BLaER1 treated with 17β-estradiol and CSF1 and Interleukin-3, amounts not matched to agents 10 nM and 100 nM (cell line): ENCODE data around the gene CYTH4.
A peak's percentile ranks its signal among the peaks of the same experiment; 100 is the strongest.

Experiments used
- H3K27ac ChIP-seq, 11 experiments: shearing (Covaris generic); formaldehyde crosslinking; 2 replicates each; pipeline ENCODE4 v1.8.1; 2022
- H3K27me3 ChIP-seq, 11 experiments: shearing (Covaris generic); formaldehyde crosslinking; 2 replicates each; pipeline ENCODE4 v1.8.1; 2022
- H3K36me3 ChIP-seq, 11 experiments: shearing (Covaris generic); formaldehyde crosslinking; 2 replicates each; pipeline ENCODE4 v1.8.1; 2022
- H3K4me1 ChIP-seq, 10 experiments: shearing (Covaris generic); formaldehyde crosslinking; 2 replicates each; pipeline ENCODE4 v1.8.1; 2022
- H3K4me2 ChIP-seq, 11 experiments: shearing (Covaris generic); formaldehyde crosslinking; 2 replicates each; pipeline ENCODE4 v1.8.1; 2022
- H3K4me3 ChIP-seq, 10 experiments: shearing (Covaris generic); formaldehyde crosslinking; 2 replicates each; pipeline ENCODE4 v1.8.1; 2022
- H3K9ac ChIP-seq, 11 experiments: shearing (Covaris generic); formaldehyde crosslinking; 2 replicates each; pipeline ENCODE4 v1.8.1; 2022
- H3K9me3 ChIP-seq, 11 experiments: shearing (Covaris generic); formaldehyde crosslinking; replicated peaks in 1 of 11; 2 replicates each; pipeline ENCODE4 v1.8.1; 2022
- H4K20me1 ChIP-seq, 11 experiments: shearing (Covaris generic); formaldehyde crosslinking; 2 replicates each; pipeline ENCODE4 v1.8.1; 2022
- Cebpa-rat ChIP-seq, 11 experiments: shearing (Covaris generic); IDR thresholded peaks; 2 replicates each; pipeline ENCODE4 v1.8.1; 2022

The CYTH4 gene

GRCh38 chr22:37344735-37345449 lies 62.6 kb downstream of the CYTH4 start:
- peaks cover 0 to 33% (median 29%) of the 10 kb centered on the region in 10 experiments; a peak in 18 of 20 replicates for H3K4me1 ChIP-seq
- no peak overlapping the region for H3K4me3 ChIP-seq
- H3K27me3 ChIP-seq, result peaks cover 0 to 10% (median 0%) of the 10 kb centered on the region in 11 experiments; a peak in 2 of 22 replicates
- H3K9me3 ChIP-seq, result no peaks in the 10 kb centered on the region
- TF ChIP-seq Cebpa-rat (IDR thresholded peaks at IDR 0.05), result no peak
- no peak overlapping the region for H3K9ac ChIP-seq
- peaks cover 0 to 36% (median 0%) of the 10 kb centered on the region in 11 experiments; a peak in 4 of 22 replicates for H4K20me1 ChIP-seq
- no peak overlapping the region for H3K4me2 ChIP-seq
- H3K27ac ChIP-seq, result no peak overlapping the region
- H3K36me3 ChIP-seq, result no peaks in the 10 kb centered on the region

GRCh38 chr22:37345863-37346504 lies 63.7 kb downstream of the CYTH4 start:
- H3K4me2 ChIP-seq, result no peak overlapping the region
- no peaks in the 10 kb centered on the region for H3K9me3 ChIP-seq
- H3K27ac ChIP-seq, result no peak overlapping the region
- no peak overlapping the region for H3K4me3 ChIP-seq
- no peak for TF ChIP-seq Cebpa-rat (IDR thresholded peaks at IDR 0.05)
- no peaks in the 10 kb centered on the region for H3K36me3 ChIP-seq
- peaks cover 0 to 43% (median 40%) of the 10 kb centered on the region in 10 experiments; a peak in 18 of 20 replicates for H3K4me1 ChIP-seq
- peaks cover 0 to 8% (median 0%) of the 10 kb centered on the region in 11 experiments; a peak in 2 of 22 replicates for H3K27me3 ChIP-seq
- H3K9ac ChIP-seq, result no peak overlapping the region
- H4K20me1 ChIP-seq, result peaks cover 0 to 41% (median 0%) of the 10 kb centered on the region in 11 experiments; a peak in 4 of 22 replicates

- Histone ChIP-seq H3K9ac (no peak overlapping the region), H3K4me3 (no peak overlapping the region), H4K20me1 (peaks cover 0 to 36% (median 0%) of the 10 kb centered on the region in 11 experiments; a peak in 4 of 22 replicates), H3K27ac (no peak overlapping the region), H3K4me2 (no peak overlapping the region), H3K36me3 (no peaks in the 10 kb centered on the region), H3K27me3 (peaks cover 0 to 6% (median 0%) of the 10 kb centered on the region in 11 experiments; a peak in 2 of 22 replicates), H3K9me3 (no peaks in the 10 kb centered on the region), H3K4me1 (peaks cover 0 to 49% (median 45%) of the 10 kb centered on the region in 10 experiments; a peak in 18 of 20 replicates)
- TF ChIP-seq Cebpa-rat (IDR thresholded peaks at IDR 0.05), result no peak
Observed at GRCh38 chr22:37346505-37346895, 64.2 kb downstream of the CYTH4 start.

GRCh38 chr22:37349043-37349814 lies 66.9 kb downstream of the CYTH4 start:
- Histone ChIP-seq H3K4me3 (no peak overlapping the region), H3K27me3 (peaks cover 0 to 16% (median 0%) of the 10 kb centered on the region in 11 experiments; a peak in 4 of 22 replicates), H3K9ac (peak overlapping the region in 4 of 11 experiments; percentile 9 to 52 (median 36); a peak in 6 of 22 replicates), H3K27ac (peak overlapping the region in 3 of 11 experiments; percentile 54 to 90 (median 87); a peak in 3 of 22 replicates), H3K36me3 (no peaks in the 10 kb centered on the region), H3K4me2 (peak overlapping the region in 9 of 11 experiments; percentile 52 to 94 (median 87); a peak in 18 of 22 replicates), H4K20me1 (peaks cover 0 to 36% (median 0%) of the 10 kb centered on the region in 11 experiments; a peak in 3 of 22 replicates), H3K4me1 (peaks cover 15 to 67% (median 64%) of the 10 kb centered on the region in 10 experiments), H3K9me3 (no peaks in the 10 kb centered on the region)
- no peak for TF ChIP-seq Cebpa-rat (IDR thresholded peaks at IDR 0.05)

GRCh38 chr22:37351232-37351631 lies 68.9 kb downstream of the CYTH4 start:
- no peak overlapping the region for H3K4me3 ChIP-seq
- no peaks in the 10 kb centered on the region for H3K36me3 ChIP-seq
- peak overlapping the region in 3 of 11 experiments; percentile 87 to 90 (median 88); a peak in 5 of 22 replicates for H3K27ac ChIP-seq
- H3K27me3 ChIP-seq, result peaks cover 0 to 28% (median 0%) of the 10 kb centered on the region in 11 experiments; a peak in 4 of 22 replicates
- H3K4me1 ChIP-seq, result peaks cover 27 to 87% (median 84%) of the 10 kb centered on the region in 10 experiments
- peak overlapping the region in 3 of 11 experiments; percentile 18 to 44 (median 27); a peak in 3 of 22 replicates for H3K9ac ChIP-seq
- H3K9me3 ChIP-seq, result no peaks in the 10 kb centered on the region
- H3K4me2 ChIP-seq, result peak overlapping the region in 8 of 11 experiments; percentile 78 to 94 (median 90); a peak in 16 of 22 replicates
- peaks cover 0 to 29% (median 0%) of the 10 kb centered on the region in 11 experiments; a peak in 3 of 22 replicates for H4K20me1 ChIP-seq
- no peak for TF ChIP-seq Cebpa-rat (IDR thresholded peaks at IDR 0.05)

- Histone ChIP-seq H3K4me1 (peaks cover 27 to 97% (median 91%) of the 10 kb centered on the region in 10 experiments), H3K9ac (peak overlapping the region in 7 of 11 experiments; percentile 33 to 78 (median 76); a peak in 9 of 22 replicates), H4K20me1 (peaks cover 0 to 29% (median 0%) of the 10 kb centered on the region in 11 experiments; a peak in 3 of 22 replicates), H3K36me3 (no peaks in the 10 kb centered on the region), H3K4me2 (peak overlapping the region in 10 of 11 experiments; percentile 66 to 94 (median 87); a peak in 18 of 22 replicates), H3K27ac (peak overlapping the region in 7 of 11 experiments; percentile 58 to 90 (median 85); a peak in 13 of 22 replicates), H3K4me3 (peak overlapping the region in 3 of 10 experiments; percentile 1 to 40 (median 10); a peak in 2 of 20 replicates), H3K9me3 (peaks cover 0 to 7% (median 0%) of the 10 kb centered on the region in 11 experiments; a peak in 3 of 22 replicates), H3K27me3 (peaks cover 0 to 28% (median 0%) of the 10 kb centered on the region in 11 experiments; a peak in 4 of 22 replicates)
- TF ChIP-seq Cebpa-rat (IDR thresholded peaks at IDR 0.05), result no peak
Observed at GRCh38 chr22:37352481-37352880, 70.2 kb downstream of the CYTH4 start.

GRCh38 chr22:37353839-37354238 lies 71.5 kb downstream of the CYTH4 start:
- peak in 5 of 11 experiments; percentile 74 to 94 (median 86); a peak in 11 of 22 replicates for TF ChIP-seq Cebpa-rat (IDR thresholded peaks at IDR 0.05)
- peaks cover 0 to 19% (median 0%) of the 10 kb centered on the region in 11 experiments; a peak in 3 of 22 replicates for H4K20me1 ChIP-seq
- H3K27ac ChIP-seq, result peak overlapping the region in 8 of 11 experiments; percentile 57 to 90 (median 78); a peak in 15 of 22 replicates
- peaks cover 0 to 7% (median 0%) of the 10 kb centered on the region in 11 experiments; a peak in 3 of 22 replicates for H3K9me3 ChIP-seq
- peak overlapping the region; percentile 52 to 94 (median 87) for H3K4me2 ChIP-seq
- H3K4me1 ChIP-seq, result peaks cover 27 to 99% (median 90%) of the 10 kb centered on the region in 10 experiments
- H3K4me3 ChIP-seq, result peak overlapping the region in 2 of 10 experiments; percentile 1 to 25; a peak in 2 of 20 replicates
- H3K27me3 ChIP-seq, result peaks cover 0 to 28% (median 0%) of the 10 kb centered on the region in 11 experiments; a peak in 4 of 22 replicates
- peak overlapping the region in 7 of 11 experiments; percentile 22 to 78 (median 76); a peak in 11 of 22 replicates for H3K9ac ChIP-seq
- H3K36me3 ChIP-seq, result peaks cover 0 to 12% (median 0%) of the 10 kb centered on the region in 11 experiments; a peak in 4 of 22 replicates
